ENCODE measurements around the gene STARD13.

DNA sequence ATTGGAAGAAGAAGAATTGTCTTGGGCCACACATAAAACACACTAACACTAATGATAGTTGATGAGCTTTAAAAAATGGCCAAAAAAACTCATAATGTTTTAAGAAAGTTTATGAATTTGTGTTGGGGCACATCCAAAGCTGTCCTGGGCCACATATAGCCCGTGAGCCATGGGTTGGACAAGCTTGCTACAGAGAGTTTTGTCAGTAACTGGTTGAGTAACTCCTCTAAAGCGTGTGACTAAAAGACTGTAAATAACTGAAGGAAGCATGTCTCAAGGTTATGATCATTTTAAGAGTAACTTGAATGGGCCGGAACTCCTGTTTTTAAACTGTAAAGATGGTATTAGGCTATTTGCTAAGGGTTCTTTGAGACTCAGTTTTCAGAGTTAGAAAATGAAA is 151.3 kb downstream of the STARD13 start:
- no peak for TF ChIP-seq POLR2A (IDR thresholded peaks at IDR 0.05)
- TF ChIP-seq, protein P1, sequence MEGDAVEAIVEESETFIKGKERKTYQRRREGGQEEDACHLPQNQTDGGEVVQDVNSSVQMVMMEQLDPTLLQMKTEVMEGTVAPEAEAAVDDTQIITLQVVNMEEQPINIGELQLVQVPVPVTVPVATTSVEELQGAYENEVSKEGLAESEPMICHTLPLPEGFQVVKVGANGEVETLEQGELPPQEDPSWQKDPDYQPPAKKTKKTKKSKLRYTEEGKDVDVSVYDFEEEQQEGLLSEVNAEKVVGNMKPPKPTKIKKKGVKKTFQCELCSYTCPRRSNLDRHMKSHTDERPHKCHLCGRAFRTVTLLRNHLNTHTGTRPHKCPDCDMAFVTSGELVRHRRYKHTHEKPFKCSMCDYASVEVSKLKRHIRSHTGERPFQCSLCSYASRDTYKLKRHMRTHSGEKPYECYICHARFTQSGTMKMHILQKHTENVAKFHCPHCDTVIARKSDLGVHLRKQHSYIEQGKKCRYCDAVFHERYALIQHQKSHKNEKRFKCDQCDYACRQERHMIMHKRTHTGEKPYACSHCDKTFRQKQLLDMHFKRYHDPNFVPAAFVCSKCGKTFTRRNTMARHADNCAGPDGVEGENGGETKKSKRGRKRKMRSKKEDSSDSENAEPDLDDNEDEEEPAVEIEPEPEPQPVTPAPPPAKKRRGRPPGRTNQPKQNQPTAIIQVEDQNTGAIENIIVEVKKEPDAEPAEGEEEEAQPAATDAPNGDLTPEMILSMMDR (IDR thresholded peaks at IDR 0.05) = no peak
